ENCODE results near the gene NPIPA1.
"Not testable (repeated sequence)": the region's sequence is repeated elsewhere in the genome, so short reads cannot be mapped to it uniquely, and the experiment has no call there.

DNA sequence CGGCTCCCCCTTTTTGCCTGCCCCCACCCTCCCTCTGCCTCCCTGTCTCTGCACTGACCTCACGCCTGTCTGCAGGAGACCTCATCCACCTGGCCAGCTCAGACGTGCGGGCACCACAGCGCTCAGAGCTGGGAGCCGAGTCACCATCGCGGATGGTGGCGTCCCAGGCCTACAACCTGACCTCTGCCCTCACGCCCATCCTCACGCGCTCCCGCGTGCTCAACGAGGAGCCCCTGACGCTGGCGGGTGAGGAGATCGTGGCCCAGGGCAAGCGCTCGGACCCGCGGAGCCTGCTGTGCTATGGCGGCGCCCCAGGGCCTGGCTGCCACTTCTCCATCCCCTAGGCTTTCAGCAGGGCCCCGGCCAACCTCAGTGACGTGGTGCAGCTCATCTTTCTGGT lies 8.1 kb upstream of the NPIPA1 start:
- TF ChIP-seq, protein P1, sequence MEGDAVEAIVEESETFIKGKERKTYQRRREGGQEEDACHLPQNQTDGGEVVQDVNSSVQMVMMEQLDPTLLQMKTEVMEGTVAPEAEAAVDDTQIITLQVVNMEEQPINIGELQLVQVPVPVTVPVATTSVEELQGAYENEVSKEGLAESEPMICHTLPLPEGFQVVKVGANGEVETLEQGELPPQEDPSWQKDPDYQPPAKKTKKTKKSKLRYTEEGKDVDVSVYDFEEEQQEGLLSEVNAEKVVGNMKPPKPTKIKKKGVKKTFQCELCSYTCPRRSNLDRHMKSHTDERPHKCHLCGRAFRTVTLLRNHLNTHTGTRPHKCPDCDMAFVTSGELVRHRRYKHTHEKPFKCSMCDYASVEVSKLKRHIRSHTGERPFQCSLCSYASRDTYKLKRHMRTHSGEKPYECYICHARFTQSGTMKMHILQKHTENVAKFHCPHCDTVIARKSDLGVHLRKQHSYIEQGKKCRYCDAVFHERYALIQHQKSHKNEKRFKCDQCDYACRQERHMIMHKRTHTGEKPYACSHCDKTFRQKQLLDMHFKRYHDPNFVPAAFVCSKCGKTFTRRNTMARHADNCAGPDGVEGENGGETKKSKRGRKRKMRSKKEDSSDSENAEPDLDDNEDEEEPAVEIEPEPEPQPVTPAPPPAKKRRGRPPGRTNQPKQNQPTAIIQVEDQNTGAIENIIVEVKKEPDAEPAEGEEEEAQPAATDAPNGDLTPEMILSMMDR (IDR thresholded peaks at IDR 0.05): not testable (repeated sequence)
- TF ChIP-seq POLR2A (IDR thresholded peaks at IDR 0.05): not testable (repeated sequence)

All from heart left ventricle (tissue), 13 donors.